ENCODE data around the gene SLC39A9. TPM values are rescaled to one million over a fixed set of nuclear protein-coding genes. Genes with fewer than 3 reads are reported as not detected.

The SLC39A9 gene
- total RNA-seq, 1 donor from 2014 or later = 60.9 TPM

DNA sequence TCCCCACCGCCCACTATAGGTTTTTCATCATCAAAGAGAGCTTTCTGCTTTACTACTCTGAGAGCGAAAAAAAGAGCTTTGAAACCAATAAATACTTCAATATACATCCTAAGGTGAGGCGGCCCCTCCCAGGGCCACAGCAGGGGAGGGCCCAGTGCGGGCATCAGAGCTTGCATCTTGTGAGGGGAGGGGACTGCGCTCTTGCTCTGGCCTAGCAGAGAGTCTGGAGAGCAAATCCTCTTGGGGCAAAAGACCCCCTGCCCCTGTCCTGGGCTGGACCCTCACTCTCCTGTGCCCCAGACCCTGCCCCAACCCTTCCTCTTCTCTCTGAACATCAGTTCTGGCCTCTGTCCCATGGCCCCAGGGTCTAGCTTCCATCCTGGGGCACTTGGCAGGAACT is 101.6 kb downstream of the SLC39A9 start:
- TF ChIP-seq, protein P1, sequence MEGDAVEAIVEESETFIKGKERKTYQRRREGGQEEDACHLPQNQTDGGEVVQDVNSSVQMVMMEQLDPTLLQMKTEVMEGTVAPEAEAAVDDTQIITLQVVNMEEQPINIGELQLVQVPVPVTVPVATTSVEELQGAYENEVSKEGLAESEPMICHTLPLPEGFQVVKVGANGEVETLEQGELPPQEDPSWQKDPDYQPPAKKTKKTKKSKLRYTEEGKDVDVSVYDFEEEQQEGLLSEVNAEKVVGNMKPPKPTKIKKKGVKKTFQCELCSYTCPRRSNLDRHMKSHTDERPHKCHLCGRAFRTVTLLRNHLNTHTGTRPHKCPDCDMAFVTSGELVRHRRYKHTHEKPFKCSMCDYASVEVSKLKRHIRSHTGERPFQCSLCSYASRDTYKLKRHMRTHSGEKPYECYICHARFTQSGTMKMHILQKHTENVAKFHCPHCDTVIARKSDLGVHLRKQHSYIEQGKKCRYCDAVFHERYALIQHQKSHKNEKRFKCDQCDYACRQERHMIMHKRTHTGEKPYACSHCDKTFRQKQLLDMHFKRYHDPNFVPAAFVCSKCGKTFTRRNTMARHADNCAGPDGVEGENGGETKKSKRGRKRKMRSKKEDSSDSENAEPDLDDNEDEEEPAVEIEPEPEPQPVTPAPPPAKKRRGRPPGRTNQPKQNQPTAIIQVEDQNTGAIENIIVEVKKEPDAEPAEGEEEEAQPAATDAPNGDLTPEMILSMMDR (conservative IDR thresholded peaks at IDR 0.05) = no peak
- Mint-ChIP-seq H3K36me3 (no peaks in the 10 kb centered on the region), H3K27me3 (peaks cover 13% of the 10 kb centered on the region), H3K4me1 (ENCODE audit: unreplicated experiment) (no peaks in the 10 kb centered on the region), H3K27ac (no peak overlapping the region), H3K9me3 (no peaks in the 10 kb centered on the region), H3K4me3 (no peak overlapping the region)
- no peak for DNase-seq (ENCODE audit: extremely low spot score, unreplicated experiment)

- Mint-ChIP-seq H3K27ac (no peak overlapping the region), H3K4me1 (ENCODE audit: unreplicated experiment) (no peaks in the 10 kb centered on the region), H3K36me3 (no peaks in the 10 kb centered on the region), H3K9me3 (no peaks in the 10 kb centered on the region), H3K4me3 (no peak overlapping the region), H3K27me3 (peaks cover 7% of the 10 kb centered on the region)
- TF ChIP-seq, protein P1 (conservative IDR thresholded peaks at IDR 0.05) = no peak
- DNase-seq (ENCODE audit: extremely low spot score, unreplicated experiment) = no peak
These were observed 102.2 kb downstream of the SLC39A9 start for GRCh38 chr14:69500736-69501135.

DNA sequence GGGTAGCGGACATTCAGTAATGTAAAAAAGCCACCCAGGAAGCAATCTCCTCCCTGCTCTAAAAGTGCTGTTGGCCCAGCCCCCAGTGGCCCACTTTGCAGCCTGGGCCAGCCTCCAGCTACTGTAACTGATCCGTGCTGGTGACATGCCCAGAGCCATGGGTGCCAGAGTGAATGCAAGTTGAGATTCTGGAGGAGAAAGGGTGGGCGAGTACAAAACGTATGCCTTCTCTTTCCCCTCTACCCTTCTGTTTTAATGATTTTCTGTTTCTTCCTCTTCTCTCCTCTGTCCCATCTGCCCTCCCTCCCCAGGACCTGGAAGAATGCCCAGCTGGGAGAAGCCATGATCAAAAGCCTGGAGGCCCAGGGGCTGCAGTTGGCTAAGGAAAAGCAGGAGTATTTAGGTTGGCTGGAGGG is 102.9 kb downstream of the SLC39A9 start:
- Mint-ChIP-seq H3K9me3 (no peaks in the 10 kb centered on the region), H3K27ac (no peak overlapping the region), H3K36me3 (no peaks in the 10 kb centered on the region), H3K4me3 (no peak overlapping the region), H3K4me1 (ENCODE audit: unreplicated experiment) (no peaks in the 10 kb centered on the region), H3K27me3 (peaks cover 6% of the 10 kb centered on the region)
- TF ChIP-seq, protein P1 (conservative IDR thresholded peaks at IDR 0.05) = no peak
- no peak for DNase-seq (ENCODE audit: extremely low spot score, unreplicated experiment)

DNA sequence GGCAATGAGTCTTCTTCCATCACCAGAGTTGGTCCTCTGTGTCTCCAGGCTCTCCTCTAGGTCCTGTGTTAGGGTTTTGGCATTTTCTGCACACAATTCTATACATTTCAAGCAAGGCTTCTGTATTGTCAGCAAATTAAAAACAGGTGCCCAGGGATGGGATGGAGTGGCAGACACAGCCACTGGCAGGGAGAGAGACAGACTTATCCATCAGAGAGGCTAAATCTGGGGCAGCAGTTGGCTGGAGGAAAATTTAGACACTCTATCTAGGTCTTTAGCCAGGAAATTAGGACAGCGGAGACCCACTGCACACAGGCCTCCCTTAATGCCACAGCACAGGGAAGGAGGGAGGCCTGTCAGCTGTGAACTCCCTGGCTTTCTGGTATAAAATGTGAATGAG is 106.3 kb downstream of the SLC39A9 start:
- TF ChIP-seq, protein P1 (conservative IDR thresholded peaks at IDR 0.05) = no peak
- peaks cover 6% of the 10 kb centered on the region for H3K27me3 Mint-ChIP-seq

DNA sequence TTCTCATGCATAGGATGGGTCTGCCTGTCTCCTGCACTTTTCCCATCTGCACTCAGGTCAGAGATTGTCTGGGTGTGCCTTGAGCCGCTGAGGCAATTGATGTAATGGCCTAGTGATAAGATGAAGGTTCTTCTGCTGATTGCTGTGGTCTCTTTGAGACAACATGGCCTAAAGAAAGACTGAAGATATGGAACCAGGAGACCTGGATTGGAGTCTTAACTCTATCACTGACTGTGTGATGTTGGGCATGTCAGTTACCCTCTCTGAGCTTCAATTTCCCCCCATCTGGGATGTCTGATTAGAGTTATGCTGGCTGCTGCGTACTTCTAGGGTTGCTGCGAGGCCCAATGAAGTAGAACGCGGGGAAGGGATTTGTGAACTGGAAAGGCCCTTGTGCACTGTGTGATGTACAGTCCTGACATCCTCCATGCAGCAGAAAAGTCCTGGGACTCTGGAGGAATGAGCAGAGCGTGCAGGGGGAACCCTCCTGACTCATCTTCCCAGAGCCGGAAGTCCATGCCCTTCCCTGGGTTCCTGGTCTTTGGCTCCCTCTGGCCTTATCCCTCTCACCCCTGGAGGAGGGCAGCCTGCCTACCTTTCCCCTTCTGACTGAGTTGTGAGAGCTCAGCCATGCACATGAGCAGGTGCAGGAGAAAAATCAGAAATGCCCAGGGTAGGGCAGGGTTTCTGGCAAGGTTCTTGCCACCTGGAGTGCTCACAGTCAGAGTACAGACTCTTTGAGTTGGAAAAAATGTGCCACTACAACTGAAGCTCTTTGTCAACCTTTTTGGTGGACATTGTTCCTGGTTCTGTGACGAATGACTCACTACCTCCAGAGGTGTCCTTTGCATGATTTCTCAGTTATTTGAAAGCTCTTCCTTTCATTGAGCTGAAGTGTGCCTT is 107.1 kb downstream of the SLC39A9 start:
- H3K4me1 Mint-ChIP-seq (ENCODE audit: unreplicated experiment) = no peaks in the 10 kb centered on the region
- H3K27me3 Mint-ChIP-seq = peaks cover 7% of the 10 kb centered on the region
- DNase-seq (ENCODE audit: extremely low spot score, unreplicated experiment) = no peak
- H3K27ac Mint-ChIP-seq = no peak overlapping the region
- TF ChIP-seq, protein P1 (conservative IDR thresholded peaks at IDR 0.05) = no peak
- H3K36me3 Mint-ChIP-seq = no peaks in the 10 kb centered on the region
- H3K4me3 Mint-ChIP-seq = no peak overlapping the region
- H3K9me3 Mint-ChIP-seq = no peaks in the 10 kb centered on the region

More for the DNA sequence above, 106.3 kb downstream of the SLC39A9 start:
- no peaks in the 10 kb centered on the region for H3K36me3 Mint-ChIP-seq
- no peaks in the 10 kb centered on the region for H3K9me3 Mint-ChIP-seq
- H3K4me3 Mint-ChIP-seq = no peak overlapping the region
- H3K27ac Mint-ChIP-seq = no peak overlapping the region
- H3K4me1 Mint-ChIP-seq (ENCODE audit: unreplicated experiment) = no peaks in the 10 kb centered on the region
- no peak for DNase-seq (ENCODE audit: extremely low spot score, unreplicated experiment)

Data from type B pancreatic cell (in vitro differentiated cells).